GM12878 (cell line): ENCODE measurements around the gene CTNNA3. TPM values are rescaled to one million over a fixed set of nuclear protein-coding genes. Genes with fewer than 3 reads are reported as not detected.

Experiments
- ATAC-seq: fragments of 200-7000 bp; cut with Tn5 transposase; 3 replicates; pipeline ENCODE4 v1.9.1; 2020; ENCODE audit warnings: mild to moderate bottlenecking, moderate library complexity
- BruUV-seq: library from RNA; stranded (reverse); fragments of 400-500 nt; replicated peaks from 2 replicates; lab custom pipeline; 2021; lab: Mats Ljungman, UMichigan
- CTCF ChIA-PET: fragments of 300-600 bp; sonication (Branson Sonifier 250); formaldehyde crosslinking; extraction: SDS; loops from one replicate; lab custom pipeline; 2021; ENCODE audit warnings: inconsistent platforms; lab: Yijun Ruan, JAX
- POLR2A ChIA-PET: fragments of 350-600 bp; formaldehyde crosslinking; extraction: SDS; loops from one replicate; lab custom pipeline; 2021; ENCODE audit warnings: inconsistent platforms; lab: Charles Lee
- RAD21 ChIA-PET: fragments of 300-600 bp; sonication (Branson Sonifier 250); formaldehyde crosslinking; loops from one replicate; lab custom pipeline; 2023; ENCODE audit warnings: antibody characterized with exemption; ENCODE audit not compliant: unreplicated experiment; lab: Charles Lee
- SMC1A ChIA-PET: fragments of 300-600 bp; sonication (Branson Sonifier 250); formaldehyde crosslinking; loops from one replicate; lab custom pipeline; 2023; ENCODE audit not compliant: unreplicated experiment, uncharacterized antibody; lab: Charles Lee
- DNase-seq: peaks from one replicate; pipeline ENCODE4 v3.0.0-alpha.2; 2011; ENCODE audit warnings: low read depth, low spot score
- FAIRE-seq: peaks from 3 replicates; lab custom pipeline; 2011; peaks lifted over from hg19 to GRCh38; lab: Jason Lieb, UNC
- H2AFZ ChIP-seq: 2 replicates; pipeline ENCODE4 v1.6.0; 2011; ENCODE audit warnings: low read depth, low read length, control low read depth; ENCODE audit not compliant: control insufficient read depth
- H3K27ac ChIP-seq: 2 replicates; pipeline ENCODE4 v1.5.1; 2011; ENCODE audit warnings: control low read depth; ENCODE audit not compliant: control insufficient read depth, insufficient read depth
- H3K27me3 ChIP-seq, 2 experiments: replicated peaks in 1 of 2; 2 replicates each; pipeline versions ENCODE4 v1.6.0 to v1.6.1; 2011; ENCODE audit warnings: low read length in 1 of 2; ENCODE audit not compliant: control insufficient read depth in 2 of 2, insufficient read depth in 2 of 2
- H3K36me3 ChIP-seq, 2 experiments: 2 replicates each; pipeline ENCODE4 v1.5.1; 2011; ENCODE audit warnings: low read length in 1 of 2; ENCODE audit not compliant: control insufficient read depth in 2 of 2, insufficient read depth in 2 of 2
- H3K4me1 ChIP-seq: 2 replicates; pipeline ENCODE4 v1.6.1; 2011; ENCODE audit warnings: mild to moderate bottlenecking, low read length, moderate library complexity, mixed read lengths; ENCODE audit not compliant: control insufficient read depth, insufficient read depth
- H3K4me2 ChIP-seq: 2 replicates; pipeline ENCODE4 v1.6.0; 2011; ENCODE audit warnings: control low read depth; ENCODE audit not compliant: control insufficient read depth, insufficient read depth
- H3K4me3 ChIP-seq: fragments of 200-600 bp; sonication (generic); 2 replicates; pipeline ENCODE4 v1.5.1; 2016
- H3K79me2 ChIP-seq: 2 replicates; pipeline ENCODE4 v1.6.0; 2011; ENCODE audit warnings: low read length; ENCODE audit not compliant: control insufficient read depth, insufficient read depth
- H3K9ac ChIP-seq: 2 replicates; pipeline ENCODE4 v1.8.0; 2011; ENCODE audit warnings: low read length, control low read depth, mixed read lengths; ENCODE audit not compliant: control insufficient read depth, insufficient read depth
- H3K9me3 ChIP-seq: replicated peaks from 3 replicates; pipeline ENCODE4 v1.5.1; 2011; ENCODE audit warnings: mild to moderate bottlenecking, low read length; ENCODE audit not compliant: control insufficient read depth, insufficient read depth
- H4K20me1 ChIP-seq: 2 replicates; pipeline ENCODE4 v1.6.0; 2011; ENCODE audit not compliant: control insufficient read depth, insufficient read depth
- RELA ChIP-seq: fragments of 450-650 bp; IDR thresholded peaks from 2 replicates; pipeline ENCODE4 v1.8.0; 2014; ENCODE audit warnings: borderline replicate concordance; ENCODE audit not compliant: partially characterized antibody
- REST ChIP-seq: IDR thresholded peaks from 2 replicates; pipeline ENCODE4 v1.6.1; 2012; ENCODE audit warnings: mild to moderate bottlenecking, low read depth, low read length
- TCF12 ChIP-seq: IDR thresholded peaks from 2 replicates; pipeline ENCODE4 v1.6.1; 2011; ENCODE audit warnings: low read depth, mild to moderate bottlenecking, low read length
- ZNF274 ChIP-seq: IDR thresholded peaks from one replicate; pipeline ENCODE4 v1.8.0; 2011; ENCODE audit not compliant: insufficient read length, insufficient read depth
- whole genome bisulfite sequencing: methylation state at CpG from one replicate; pipeline ENCODE4 v1.1.6; 2016; ENCODE audit warnings: low lambda C conversion rate; ENCODE audit not compliant: insufficient replicate concordance, insufficient coverage; ENCODE audit errors: missing lambda C conversion rate; 5-methylcytosine and 5-hydroxymethylcytosine counted together
- in situ Hi-C: fragments of 300-500 bp; cut with MboI; formaldehyde crosslinking; loops from 9 replicates; pipeline ENCODE4 v1.14.3; 2018; ENCODE audit warnings: mixed read lengths
- intact Hi-C: fragments of 100-400 bp; cut with micrococcal nuclease; formaldehyde crosslinking; loops from one replicate; pipeline ENCODE4 v1.14.2; 2022; ENCODE audit not compliant: unreplicated experiment
- polyA plus RNA-seq, 11 experiments: library from polyadenylated mRNA; depleted of rRNA in 4 of 11; unstranded in 6 of 11; stranded (reverse) in 5 of 11; fragments of >200 nt; fragmentation: Nextera tagmentation in 4 of 11; fragmentation: Illumina TruSeq in 1 of 11; extraction: Ambion mirVana in 4 of 11; extraction: Trizol in 1 of 11; gene quantifications; 1 replicate in 1 of 11; 2 replicates in 10 of 11; pipeline versions ENCODE4 v1.2.1 to v1.2.3, GENCODE V29; 2011 to 2016; ENCODE audit warnings: inconsistent platforms in 2 of 11, missing spikeins in 2 of 11, low read depth in 1 of 11
- total RNA-seq, 4 experiments: library from RNA; depleted of rRNA in 3 of 4; stranded (reverse); fragments of >200 nt in 3 of 4; fragmentation: Illumina TruSeq in 1 of 4; extraction: Trizol in 1 of 4; gene quantifications; 2 replicates each; pipeline versions ENCODE4 v1.2.1 to v1.2.3, GENCODE V29; 2013 to 2021

Gene CTNNA3
- total and polyA plus RNA-seq, 10 of the 15 experiments (the other 5 are each of a cell fraction or from before 2014, with no cell fraction given), result under 0.01 to 4.5 (median 0.22) TPM; not detected in 2

DNA sequence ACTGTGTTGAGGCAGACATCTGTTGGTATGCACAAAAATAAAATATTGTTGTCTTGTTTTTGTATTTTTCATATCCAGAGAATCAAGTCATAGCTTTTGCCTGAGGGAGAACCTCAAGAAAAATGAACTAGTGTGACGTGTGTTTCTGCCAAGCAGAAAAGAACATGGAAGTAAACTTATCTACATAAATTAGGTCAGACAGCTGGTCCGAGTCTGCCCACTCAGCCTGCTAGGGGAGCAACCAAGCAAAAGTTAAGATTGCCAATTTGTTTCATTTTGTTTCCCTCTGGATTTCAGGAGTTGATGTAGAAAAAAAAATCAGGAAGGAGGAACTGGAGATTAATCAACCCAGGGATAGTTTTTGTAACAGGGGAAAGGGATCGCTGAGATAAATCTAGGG, 1342.6 kb downstream of the CTNNA3 start:
- FAIRE-seq (no peak), ATAC-seq (no peak), DNase-seq (no peak)
- intact Hi-C loops, result no loop called here
- Histone ChIP-seq H3K79me2 (no peaks in the 10 kb centered on the region), H3K9me3 (no peaks in the 10 kb centered on the region), H3K36me3 (no peaks in the 10 kb centered on the region), H3K27ac (no peak overlapping the region), H4K20me1 (no peaks in the 10 kb centered on the region), H3K27me3 (no peaks in the 10 kb centered on the region), H3K4me1 (no peaks in the 10 kb centered on the region), H3K4me3 (no peak overlapping the region), H3K9ac (no peak overlapping the region), H3K4me2 (no peak overlapping the region), H2AFZ (no peak overlapping the region)
- ChIA-PET SMC1A (no interaction called here), CTCF (no interaction called here), RAD21 (no interaction called here), POLR2A (no interaction called here)
- TF ChIP-seq TCF12 (no peak), ZNF274 (no peak), RELA (no peak), REST (no peak)
- WGBS, result 32% methylated on average over 3 of the region's 3 CpGs
- in situ Hi-C loops, result no loop called here
- no TSS peak for BruUV-seq
